ENCODE results near the gene NR3C1. TPM values are rescaled to one million over a fixed set of nuclear protein-coding genes. Genes with fewer than 3 reads are reported as not detected.

Gene NR3C1
- polyA plus RNA-seq, 3 donors, result 30.5 to 33.8 (median 33.1) TPM

- no peak for DNase-seq
Measured at GRCh38 chr5:143238620-143239019, 164.9 kb downstream of the NR3C1 start.

DNA sequence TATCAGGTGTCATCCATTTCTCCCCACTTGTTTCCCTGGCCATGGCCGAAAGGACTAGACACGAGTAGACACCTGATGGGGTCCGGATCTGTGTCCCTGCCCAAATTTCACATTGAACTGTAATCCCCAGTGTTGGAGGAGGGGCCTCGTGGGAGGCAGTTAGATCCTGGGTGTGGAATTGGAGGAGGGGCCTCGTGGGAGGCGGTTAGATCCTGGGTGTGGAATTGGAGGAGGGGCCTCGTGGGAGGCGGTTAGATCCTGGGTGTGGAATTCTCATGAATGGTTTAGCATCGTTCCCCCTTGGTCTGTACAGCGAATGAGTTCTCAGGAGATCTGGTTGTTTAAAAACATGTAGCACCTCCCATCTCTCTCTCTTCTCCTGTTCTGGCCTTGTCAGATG lies 165.8 kb downstream of the NR3C1 start:
- no peak for DNase-seq

DNA sequence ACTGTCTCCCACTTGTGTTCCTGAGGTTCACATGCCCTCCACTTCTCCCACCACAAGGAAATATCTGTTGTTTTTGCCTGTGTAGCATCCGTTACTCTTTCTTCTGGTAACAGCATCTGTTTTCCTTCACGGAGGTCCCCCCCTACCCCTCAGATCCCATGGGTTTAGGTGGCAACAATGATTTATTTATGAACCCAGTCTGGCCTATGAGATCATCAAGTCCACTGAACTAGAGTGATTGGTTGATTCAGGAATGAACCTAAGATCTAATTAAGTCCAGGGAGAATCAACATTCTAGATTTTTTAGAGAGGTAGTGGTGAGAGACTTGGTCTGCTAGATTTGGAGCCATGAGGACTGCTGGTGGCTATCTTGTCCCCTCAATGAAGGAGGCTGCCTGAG lies 166.8 kb downstream of the NR3C1 start:
- DNase-seq, result no peak

GRCh38 chr5:143235423-143235822 lies 168.1 kb downstream of the NR3C1 start:
- DNase-seq, result no peak

GRCh38 chr5:143234162-143234842 lies 169.2 kb downstream of the NR3C1 start:
- DNase-seq, result no peak

DNA sequence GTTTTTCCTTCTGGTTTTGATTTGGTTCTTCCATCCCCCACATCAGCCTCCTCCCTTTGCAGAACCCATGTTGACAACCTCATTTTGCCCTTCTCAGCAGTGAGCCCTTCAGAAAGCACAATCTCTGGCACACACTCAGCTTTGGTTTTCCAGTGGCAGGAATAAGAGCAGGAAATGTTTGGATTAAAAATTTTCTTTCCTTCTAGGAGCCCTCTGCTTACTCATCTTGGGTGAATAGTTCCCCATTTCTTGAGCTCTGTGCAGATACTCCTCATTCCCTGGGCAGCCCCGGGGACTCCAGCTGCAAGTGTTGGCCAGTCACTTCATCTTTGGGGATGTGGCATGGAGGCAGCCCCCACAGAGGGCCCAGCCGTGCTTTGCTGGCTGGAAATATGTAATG lies 170.5 kb downstream of the NR3C1 start:
- no peak for DNase-seq

DNA sequence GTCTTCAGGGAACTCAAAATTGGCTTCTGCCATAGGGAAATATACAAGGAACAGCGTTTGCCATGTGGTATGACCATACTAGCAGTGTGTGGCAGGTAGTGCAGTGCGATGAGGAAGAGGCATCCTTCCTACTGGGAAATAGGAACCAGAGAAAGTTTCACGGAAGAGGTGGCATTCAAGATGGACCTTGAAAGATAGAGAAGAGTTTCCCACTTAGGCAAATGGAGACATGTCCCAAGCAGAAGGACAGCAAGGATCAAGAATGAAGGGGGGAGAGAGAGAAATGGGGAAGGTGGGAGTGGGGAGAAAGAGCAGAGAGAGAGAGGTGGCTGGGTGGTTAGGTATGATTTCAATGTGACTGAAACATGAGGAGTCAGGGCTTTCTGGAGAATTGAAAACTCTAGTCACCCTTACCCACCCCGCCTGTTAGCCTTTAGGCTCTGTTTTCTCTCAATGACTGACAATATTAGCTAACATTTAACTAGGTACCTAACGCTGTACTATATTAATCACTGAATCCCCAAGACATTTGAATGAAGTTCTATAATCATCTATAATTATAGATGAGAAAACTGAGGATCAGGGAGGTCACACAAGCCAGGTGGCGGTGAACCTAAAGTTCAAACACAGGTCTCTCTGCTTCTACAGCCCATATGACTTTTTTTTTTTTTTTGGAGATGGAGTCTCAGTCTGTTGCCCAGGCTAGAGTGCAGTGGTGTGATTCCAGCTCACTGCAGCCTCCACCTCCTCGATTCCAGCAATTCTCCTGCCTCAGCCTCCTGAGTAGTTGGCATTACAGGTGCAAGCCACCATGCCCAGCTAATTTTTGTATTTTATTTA lies 171.3 kb downstream of the NR3C1 start:
- no peak for DNase-seq

DNA sequence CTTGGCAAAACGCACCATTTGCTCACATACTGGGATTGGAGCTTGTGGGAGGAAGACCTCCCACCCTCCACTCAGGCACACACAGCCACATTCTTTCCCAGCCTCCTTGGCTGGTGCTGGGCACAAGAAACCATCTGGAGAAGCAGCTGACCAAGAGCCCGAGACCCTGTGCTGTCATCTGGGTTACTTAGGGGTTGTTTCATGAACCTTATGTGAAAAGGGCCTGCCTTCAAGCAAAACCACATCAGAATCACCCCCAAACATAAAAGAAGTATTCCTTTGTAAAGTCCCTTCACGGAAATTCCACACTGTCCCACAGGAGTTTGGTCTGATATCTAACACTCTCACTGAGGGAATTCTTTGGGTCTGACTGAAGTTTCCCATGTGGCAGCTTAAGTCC lies 172.1 kb downstream of the NR3C1 start:
- DNase-seq, result no peak

GRCh38 chr5:143230676-143230996 lies 172.8 kb downstream of the NR3C1 start:
- DNase-seq, result no peak

- DNase-seq, result no peak
Measured at GRCh38 chr5:143229896-143230675, 173.4 kb downstream of the NR3C1 start.

DNA sequence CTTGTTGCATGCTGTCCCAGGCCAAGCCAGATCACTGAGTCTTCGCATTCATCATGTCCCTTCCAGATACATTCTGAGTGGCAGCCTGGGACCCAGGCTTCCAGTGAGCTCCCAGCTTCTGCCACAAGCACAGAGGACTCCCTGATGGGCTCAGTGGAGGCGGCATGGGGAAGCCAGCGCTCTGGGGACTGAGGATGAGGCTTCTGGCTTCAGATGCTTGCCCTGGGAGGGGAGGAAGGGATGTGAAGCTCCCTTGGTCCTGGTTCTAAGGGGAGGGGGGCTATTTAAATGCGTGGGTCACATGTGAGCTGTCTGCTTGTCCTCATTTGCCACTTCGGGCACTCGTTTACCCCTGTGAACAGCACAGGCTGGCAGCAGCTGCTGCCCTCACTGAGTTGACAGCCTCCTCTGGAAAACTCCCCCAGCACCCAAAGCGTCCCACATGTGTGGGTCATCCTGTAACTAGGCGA lies 174.0 kb downstream of the NR3C1 start:
- DNase-seq, result no peak

DNA sequence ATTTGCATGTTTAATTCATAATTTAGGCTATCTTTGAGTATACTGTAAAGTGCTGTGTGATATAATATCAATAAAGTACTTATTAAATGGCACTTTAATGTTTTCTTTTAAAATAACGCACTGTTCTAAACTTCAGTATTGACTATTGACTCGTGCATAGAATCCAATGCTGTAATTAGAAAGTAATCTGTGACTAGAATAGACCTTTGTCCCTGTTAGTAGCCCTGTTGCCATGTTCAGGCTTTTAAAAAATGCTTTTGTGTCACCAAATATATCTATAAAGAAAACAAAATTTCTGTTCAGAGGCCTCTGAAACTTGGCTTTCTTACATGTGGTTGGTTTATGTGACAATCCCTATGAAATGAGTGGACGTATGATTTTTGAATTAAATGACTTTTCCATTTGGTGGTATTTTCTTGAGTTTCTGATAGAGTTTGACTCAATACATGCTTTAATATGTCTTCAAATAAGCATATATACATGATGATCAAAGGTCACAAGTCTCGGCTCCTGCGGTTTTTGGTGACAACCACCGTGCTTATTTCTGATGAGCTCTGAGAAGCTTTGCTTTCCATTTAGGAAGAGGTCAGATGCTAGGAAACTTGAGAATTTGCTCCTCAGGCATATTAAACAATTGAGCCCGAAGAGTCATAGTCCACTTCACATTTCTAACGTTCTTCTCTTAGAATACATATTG lies 174.7 kb downstream of the NR3C1 start:
- DNase-seq, result no peak
